Activated T-cell treated with anti-CD3 and anti-CD28 coated beads for 24 hours (primary cell): ENCODE measurements around the gene SREBF1.
"Not testable (repeated sequence)": the region's sequence is repeated elsewhere in the genome, so short reads cannot be mapped to it uniquely, and the experiment has no call there.

ENCODE experiments used
- DNase-seq: peaks from one replicate; pipeline ENCODE4 v3.0.0-alpha.2; 2020; ENCODE audit warnings: low read depth

The SREBF1 gene

GRCh38 chr17:17811381-17812210 lies 25.2 kb downstream of the SREBF1 start:
- DNase-seq: no peak

GRCh38 chr17:17810895-17811248 lies 25.9 kb downstream of the SREBF1 start:
- DNase-seq: no peak

- no peak for DNase-seq
These were observed 26.5 kb downstream of the SREBF1 start for GRCh38 chr17:17810084-17810894.

- no peak for DNase-seq
These were observed 27.2 kb downstream of the SREBF1 start for GRCh38 chr17:17809531-17810083.

- no peak for DNase-seq
These were observed 27.9 kb downstream of the SREBF1 start for GRCh38 chr17:17808706-17809432.

- DNase-seq: not testable (repeated sequence)
These were observed 28.6 kb downstream of the SREBF1 start for GRCh38 chr17:17808200-17808599.

- no peak for DNase-seq
These were observed 29.3 kb downstream of the SREBF1 start for GRCh38 chr17:17807440-17807839.

GRCh38 chr17:17806611-17807274 lies 30.0 kb downstream of the SREBF1 start:
- DNase-seq: no peak

GRCh38 chr17:17806035-17806434 lies 30.8 kb downstream of the SREBF1 start:
- no peak for DNase-seq

GRCh38 chr17:17805575-17805974 lies 31.2 kb downstream of the SREBF1 start:
- no peak for DNase-seq

- no peak for DNase-seq
These were observed 32.8 kb downstream of the SREBF1 start for GRCh38 chr17:17804007-17804406.

- DNase-seq: no peak
These were observed 34.8 kb downstream of the SREBF1 start for GRCh38 chr17:17801800-17802481.

GRCh38 chr17:17800504-17801021 lies 36.2 kb downstream of the SREBF1 start:
- no peak for DNase-seq

- DNase-seq: no peak
These were observed 38.1 kb downstream of the SREBF1 start for GRCh38 chr17:17798573-17799255.

GRCh38 chr17:17798010-17798556 lies 38.7 kb downstream of the SREBF1 start:
- DNase-seq: no peak

GRCh38 chr17:17797119-17797809 lies 39.5 kb downstream of the SREBF1 start:
- DNase-seq: no peak

- DNase-seq: no peak
These were observed 40.1 kb downstream of the SREBF1 start for GRCh38 chr17:17796787-17797061.

- no peak for DNase-seq
These were observed 40.6 kb downstream of the SREBF1 start for GRCh38 chr17:17795946-17796786.

GRCh38 chr17:17795296-17795695 lies 41.5 kb downstream of the SREBF1 start:
- no peak for DNase-seq
